GM19463 (cell line): Measurements from ENCODE around the gene CDH16.

Experiments used
- ATAC-seq: cut with Tn5 transposase; IDR thresholded peaks from one replicate; pipeline ENCODE4 v1.9.1; 2021; ENCODE audit warnings: mild to moderate bottlenecking, moderate library complexity; ENCODE audit not compliant: unreplicated experiment

CDH16 gene

DNA sequence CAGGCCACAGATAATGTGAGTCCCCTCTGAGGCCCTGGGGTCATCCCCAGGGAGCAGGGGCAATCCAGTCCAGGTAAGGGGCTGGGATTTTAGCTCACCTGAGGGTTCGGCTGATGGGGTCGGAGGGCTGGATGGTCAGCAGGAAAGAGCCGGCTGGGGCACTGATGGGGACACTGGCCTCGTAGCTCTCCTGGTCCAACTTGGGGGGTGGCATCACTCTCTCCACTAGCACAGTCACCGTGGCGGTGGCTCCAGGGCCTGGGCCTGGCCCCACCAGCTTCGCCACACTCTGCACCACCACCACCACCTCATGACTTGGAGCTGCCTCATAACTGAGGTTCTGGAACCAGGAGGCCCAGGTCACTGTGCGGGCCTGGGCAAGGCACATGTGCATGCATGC, 6.9 kb downstream of the CDH16 start:
- ATAC-seq = no peak

DNA sequence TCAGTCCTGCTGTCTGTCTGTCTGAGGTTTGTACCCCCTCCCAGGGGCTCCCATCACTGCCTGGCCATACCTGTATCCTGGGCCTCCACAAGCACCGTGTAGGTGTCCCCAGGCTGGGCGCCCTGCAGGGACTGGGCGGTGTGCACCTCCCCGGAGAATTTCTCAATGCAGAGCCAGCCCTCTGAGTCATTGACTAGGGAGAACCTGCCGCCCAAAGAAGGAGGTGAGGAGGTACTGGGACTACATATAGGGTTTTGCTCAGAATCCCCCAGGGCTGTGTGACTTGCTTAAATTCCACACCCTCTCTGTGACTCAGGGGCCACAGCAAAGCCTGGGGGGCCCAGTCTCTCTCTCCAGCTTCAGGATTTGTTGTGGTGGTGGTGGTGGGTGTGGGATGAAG, 7.6 kb downstream of the CDH16 start:
- ATAC-seq = no peak

DNA sequence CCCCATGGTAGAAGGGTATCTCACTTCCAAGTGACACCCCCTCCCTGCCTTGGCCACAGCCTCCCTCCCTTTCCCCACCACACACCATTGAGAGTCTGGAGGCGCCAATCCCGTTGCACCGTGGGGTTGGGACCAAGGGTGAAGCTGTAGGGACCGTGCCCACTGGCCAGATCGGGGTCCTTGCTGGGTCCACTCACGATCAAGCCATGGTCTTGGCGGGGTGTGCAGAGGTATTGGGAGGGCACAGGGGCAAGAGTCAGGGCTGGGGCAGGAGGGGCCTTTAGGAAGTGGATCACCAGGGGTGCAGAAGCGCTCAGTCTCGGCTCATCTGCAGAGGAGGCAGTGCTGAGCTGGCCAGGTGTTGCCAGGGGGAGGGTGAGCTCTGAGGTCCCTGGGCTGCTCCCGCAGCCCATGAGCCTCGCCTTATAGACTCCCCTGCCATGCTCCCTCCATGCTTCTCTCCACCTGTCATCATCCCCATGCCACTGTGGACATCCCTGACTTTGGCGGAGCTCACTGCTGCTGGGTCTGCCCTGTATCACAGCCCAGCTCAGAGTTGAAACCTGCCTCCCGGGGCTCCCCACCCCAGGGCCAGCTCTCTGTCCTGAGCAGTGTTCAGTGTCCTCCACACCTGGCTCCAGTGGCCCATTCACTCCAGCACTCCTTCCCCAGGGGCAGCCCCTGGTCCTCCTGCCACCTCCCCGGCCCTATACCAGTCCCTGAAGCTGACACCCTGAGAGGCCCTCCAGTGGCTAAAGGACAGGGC, 8.3 kb downstream of the CDH16 start:
- ATAC-seq = no peak

DNA sequence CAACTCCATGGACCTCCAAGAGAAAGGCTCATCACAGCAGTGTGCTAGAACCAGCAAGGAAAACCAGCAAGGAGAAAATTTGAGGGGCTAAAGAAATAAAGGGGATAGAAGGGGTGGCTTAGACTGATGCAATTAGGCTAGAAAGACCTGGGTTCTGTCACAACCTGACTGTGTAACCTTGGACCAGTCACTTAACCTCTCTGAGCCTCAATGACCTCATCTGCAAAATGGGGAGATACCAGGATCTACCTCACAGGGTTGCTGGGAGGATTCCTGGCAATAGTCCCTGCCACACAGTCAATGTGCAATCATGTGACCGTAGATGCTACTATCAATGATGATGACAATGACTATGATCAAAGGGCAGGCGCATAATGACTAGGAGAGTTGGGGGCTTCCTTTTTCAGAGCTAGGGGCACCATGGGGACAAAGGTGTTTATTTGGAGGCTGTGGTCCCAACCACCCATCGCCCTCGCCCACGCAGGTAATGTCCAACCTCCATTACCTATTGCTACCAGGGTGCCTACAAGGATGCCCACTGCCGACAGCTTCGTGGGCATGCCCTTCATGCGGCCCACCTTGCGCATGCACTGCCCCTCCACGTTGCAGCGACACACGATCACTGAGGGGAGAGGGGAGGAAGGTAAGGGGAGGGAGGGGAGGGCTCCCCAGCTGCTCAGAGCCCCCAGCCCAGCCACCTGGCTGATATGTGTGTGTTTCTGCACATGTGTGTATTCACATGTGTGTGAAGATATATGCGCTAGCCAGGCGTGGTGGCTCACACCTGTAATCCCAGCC, 9.7 kb downstream of the CDH16 start:
- no peak for ATAC-seq

DNA sequence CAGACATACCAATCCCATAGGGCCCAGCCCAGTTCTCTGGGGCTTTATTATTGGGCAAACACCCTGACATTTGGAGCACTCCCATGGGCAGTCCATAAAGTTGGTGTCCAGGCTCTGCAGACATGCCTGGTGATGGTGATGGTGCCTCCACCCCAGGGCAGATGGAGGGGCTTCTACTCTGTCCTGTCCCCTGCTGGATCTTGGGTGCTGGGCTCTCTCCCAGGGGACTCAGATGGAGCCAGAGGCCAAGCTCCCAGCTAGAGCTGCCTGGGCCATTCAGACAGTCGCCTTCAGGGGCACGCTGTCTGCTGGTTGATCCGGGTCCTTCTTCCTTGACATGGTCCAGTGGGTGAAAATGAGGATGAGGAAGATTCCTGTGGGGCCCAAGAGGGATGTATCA, 10.6 kb downstream of the CDH16 start:
- no peak for ATAC-seq

DNA sequence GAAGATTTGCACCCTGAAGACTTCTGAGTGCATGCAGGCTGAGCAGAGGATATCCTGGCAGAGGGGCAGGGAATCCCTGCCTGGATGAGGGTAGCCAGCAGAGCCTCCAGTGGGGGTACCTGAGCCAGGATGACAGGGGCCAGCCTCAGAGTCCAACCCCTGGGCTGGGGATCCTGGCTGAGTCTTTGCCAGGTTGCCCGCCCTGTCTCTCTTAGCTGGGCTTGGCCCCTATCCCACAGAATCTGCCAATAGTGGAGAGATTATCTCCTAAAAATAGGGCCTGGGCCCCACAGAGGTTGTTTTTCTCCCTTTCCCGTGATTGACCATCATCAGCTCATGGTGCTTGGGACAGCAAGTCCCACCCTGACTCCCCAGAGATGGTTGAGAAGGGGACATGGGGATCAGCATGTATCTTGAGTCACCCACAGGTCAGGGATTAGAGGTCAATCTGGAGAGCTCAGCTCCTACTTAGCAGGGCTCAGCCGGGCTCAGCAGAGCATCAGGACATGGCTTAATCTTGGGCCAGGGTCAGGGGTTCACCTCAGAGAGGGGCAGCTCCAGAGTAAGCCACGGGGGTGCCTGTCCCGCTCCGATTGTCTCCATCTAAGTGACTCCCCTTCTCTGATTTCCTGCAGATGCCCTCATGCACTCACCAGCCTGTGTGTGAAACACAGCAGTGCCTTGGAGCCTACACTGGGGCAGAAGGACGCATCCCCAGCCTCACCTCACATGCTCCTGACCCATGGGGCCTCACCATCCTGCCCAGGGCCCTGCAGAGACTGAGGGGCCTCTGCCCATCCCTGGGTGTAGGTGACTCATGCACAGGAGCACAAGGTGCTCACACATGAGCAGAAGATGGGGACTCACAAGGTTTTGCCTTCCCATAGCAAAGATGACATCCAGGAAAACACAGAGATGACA, 11.5 kb downstream of the CDH16 start:
- no peak for ATAC-seq

DNA sequence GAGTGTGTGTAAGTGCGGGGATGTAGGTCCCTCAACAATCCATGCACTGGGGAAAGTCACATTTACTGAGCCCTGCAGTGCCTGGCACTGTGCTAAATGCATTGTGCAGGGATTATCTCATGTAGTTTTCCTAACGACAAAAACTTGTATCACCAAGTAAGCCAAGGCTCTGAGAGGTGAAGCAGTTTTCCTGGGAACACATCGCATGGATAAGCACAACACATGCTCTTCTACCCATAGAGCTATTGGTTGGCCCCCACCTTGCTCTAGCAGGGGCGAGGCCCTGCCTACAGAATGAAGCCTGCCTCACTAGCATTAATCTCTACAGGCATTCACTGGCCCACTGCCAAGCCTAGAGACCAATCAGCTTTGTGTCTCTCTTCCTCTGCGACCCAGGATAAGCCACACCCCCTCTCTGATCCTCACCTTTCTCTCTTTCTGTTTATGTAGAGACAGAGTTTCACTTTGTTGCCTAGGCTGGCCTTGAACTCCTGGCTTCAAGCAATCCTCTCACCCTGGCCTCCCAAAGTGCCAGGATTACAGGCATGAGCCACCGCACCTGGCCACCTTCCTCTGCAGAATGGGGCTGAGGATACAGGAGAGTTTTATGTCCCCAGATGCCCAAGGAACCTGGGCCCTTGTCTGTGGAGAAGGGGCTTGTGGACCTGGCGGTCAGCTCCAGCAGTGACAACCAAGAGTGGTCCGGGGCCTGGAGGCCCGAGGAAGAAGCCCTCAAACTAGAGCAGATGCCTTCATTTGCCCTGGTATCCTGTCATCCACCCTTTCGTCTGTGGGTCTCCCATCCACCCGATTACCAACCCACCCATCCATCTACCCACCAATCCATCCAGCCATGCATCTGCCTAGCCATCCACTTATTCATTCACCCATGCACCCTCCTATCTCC, 12.8 kb downstream of the CDH16 start:
- ATAC-seq = no peak

DNA sequence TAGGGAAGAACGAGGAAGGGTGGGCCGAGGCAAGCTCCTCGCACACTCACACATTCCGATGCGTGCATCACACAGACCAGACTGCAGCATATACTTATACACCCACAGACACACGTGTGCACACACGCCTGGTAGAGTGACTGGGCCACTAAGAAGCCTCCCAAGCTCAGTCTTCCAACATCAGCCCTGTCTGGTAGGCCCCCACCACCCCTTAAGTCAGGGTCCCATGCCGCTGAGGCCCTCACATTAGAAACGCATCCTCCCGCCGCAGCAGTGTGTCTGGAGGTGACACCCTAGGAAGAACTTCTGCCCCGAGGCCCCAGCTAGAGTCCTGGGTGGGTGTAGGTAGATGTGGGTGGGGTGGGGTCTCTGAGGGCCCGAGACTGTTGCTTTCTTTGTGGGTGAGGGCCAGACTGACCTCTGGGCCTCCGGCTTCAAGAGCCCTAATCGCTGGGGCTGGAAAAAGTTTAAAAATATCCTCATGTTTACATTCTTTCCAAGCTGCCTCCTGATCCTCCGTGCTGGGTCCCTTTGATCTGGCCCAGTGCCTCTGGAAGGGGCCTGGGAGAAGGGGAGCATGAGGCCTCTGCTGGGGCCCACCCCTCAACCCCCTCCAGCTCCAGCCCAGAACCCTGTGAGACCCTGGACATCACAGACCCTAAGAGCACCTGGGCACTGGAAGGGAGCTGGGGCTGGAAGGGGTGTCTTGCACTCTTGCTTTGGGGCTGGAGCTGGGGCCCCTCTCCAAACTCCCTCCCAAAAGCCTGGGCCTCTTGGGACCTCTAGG, 13.6 kb downstream of the CDH16 start:
- no peak for ATAC-seq

DNA sequence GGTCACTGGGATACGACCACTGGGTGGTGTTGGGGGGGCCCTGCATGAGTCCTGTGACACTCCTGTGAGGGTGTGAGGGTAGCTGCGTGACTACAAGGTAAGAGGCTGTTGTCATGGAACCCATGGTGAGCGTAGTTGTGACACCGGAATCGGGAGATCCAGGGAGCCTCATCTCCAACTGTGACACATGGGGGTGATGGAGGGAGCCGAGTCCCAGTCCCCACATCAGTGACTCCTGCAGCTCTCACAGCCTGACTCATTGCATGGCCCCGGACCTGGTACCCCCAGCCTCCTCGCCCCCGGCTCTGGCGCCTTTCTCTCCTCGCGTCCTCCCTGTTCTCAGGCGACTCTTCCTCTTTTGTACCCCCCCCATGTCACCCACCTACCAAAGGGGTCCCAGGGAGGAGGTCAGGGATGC, 14.2 kb downstream of the CDH16 start:
- no peak for ATAC-seq

DNA sequence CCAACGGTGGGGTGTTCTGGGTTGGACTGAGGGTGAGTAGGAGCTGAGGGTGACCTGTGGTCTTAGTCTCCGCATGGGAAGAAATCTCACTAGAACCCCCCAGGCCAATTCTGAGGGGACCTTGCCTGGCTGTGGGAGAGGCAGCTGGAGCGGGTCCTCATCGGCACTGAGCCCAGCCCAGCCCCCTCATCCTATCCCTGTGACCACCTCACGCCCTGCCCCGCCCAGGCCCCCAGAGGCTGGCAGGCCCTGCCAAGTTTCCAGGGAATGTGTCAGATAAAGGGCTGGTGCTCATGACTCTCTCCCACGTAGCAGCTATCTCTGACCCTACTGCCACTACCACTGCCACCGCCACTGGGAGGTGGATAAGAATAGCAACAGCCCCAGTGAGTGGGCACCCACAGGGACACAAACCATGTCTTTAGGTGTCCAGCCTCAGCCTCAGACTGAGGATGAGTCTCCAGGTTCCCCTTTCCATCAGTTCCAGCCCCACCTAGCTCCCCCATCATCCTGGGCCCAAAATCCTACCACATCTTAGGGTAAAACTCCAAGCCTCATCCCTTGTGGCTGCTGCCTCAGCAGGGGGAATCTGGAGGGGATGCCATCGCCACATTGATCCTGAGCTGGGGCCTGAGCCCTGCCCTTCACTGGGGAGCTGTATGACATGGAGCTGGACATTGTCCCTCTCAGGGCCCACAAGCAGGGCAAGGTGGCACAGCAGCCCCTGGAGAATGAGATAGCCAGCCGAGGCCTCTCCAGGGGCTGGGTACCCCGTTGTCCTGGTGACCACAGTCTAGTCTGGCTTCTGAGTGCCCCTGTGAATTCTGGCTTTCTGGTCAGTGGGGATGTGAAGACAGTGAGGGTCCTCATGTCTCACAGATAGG, 14.9 kb downstream of the CDH16 start:
- no peak for ATAC-seq

DNA sequence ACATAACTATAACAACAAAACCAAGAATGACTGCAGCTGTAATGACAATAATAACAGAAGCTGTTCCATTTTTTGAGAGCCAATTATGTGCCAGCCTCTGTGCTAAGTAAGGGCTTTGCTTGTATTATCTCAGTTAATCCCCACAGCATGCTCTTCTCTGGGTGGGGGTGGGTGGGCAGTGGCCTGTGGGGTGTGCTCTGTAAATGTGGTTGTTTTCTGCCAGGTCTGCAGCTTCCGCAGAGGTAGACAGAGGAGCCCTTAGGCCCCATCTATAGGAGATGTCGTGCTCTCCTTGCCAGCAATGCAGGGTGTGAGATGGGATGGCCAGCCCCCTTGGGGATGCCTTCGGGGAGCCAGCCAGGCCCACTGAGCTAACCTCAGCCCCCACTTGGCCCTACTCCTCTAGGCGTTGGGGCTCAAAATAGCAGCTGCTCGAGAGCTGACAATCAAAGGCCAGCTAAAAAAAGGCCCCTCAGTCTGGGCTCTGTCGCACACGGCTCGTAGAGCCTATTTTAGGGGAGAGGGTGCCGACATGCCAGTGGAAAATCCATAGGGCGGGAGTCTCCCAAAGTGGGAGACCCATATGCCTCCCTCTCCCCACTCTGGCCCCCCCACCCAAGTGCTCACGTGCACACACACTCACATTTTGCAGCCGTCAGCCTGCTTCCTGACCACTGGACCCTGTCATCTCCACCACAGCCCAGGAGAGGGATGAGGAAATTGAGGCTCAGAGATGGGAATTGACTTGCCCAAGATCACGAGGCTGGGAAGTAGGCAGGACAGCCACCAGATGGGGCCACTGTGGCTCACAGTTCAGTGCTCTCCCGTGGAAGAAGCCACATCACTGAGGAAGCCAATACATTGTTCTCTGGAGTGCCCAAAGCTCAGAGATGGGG, 15.8 kb downstream of the CDH16 start:
- ATAC-seq = no peak

DNA sequence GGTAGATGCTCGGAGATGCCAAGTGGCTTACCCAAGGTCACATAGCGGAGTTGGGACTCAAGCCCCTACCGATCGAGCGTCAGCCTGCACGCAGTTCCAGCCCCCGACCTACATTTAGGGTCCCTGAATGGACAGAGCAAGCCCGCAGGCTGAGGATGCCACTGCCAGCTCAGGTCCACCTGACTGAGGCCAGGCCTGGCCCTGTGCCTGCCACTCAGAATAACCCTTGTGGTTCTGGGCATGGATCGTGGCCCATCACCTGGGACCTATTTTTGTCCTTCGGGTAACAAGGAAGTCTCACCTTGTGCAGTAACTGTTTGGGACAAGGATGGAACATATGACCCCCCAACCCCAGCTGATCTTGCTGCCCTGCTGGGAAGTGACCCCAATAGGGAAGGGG, 17.1 kb downstream of the CDH16 start:
- no peak for ATAC-seq

DNA sequence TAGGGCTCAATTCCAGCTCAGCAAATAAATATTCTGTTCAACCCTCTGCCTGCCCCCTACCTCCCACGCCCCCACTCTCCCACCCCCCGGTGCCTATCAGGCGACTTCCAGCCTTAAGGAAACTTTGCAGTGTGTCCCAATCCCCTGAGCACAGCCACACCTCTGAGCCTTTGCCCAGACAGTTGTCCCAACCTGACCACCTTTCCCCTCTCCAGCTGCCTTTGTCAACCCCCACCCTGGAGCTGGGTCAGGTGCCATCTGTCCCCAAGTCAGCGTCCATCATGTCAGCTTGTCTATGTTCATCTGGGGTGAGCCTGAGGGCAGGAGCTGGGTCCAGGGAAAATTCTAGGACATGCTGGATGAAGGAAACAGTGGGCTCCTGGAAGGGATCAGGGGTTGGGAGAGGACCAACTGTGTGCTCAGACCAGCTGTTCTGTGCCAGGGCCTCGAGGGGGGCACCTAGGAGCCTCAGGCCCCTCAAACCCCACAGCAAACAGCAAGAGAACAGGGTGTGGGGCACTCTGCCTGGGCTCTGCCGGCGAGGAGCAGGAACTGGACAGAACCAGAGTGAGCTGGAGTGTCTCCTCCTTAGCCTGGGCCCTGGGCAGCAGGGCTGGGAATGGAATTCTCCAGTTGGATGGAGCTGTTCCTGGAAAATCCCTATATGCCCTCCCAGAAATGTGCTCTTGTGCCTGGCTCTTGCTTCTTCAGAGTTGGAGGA, 17.8 kb downstream of the CDH16 start:
- ATAC-seq = no peak

DNA sequence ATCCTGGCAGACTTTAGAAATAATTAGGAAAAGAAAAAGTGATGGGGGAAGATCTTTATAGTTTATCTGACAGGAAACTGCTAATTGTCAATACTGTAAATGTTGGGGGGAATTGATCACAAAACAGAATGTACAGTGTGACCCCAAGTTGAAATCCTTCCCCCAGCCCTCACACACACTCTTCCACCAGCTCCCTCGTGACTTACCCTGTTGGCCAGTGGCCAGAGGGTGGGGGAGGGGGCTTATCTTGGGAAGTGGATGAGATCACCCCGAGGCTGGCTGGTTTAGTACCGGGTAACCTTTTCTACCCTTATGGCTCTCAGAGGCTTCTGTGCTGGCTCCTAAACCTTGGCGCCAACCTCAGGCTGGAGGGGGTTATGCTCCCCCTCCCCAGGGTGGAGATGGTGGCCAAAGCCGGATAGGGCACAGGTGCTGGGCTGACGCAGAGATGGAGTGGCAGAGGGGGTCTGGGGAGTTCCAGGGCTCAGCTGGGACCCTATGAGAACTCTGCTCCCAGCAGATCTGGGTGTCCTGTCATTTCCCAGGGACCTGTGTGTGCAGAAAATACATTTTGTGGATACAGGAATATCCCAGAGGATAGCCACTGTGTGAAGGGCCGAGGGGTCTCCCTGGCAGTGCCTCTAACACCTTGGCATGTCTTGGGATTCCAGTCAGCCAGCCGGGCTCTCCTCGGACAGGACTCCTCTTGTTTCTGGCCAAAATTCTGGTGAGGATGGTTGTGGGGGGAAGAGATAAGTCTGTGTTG, 18.6 kb downstream of the CDH16 start:
- ATAC-seq = no peak

DNA sequence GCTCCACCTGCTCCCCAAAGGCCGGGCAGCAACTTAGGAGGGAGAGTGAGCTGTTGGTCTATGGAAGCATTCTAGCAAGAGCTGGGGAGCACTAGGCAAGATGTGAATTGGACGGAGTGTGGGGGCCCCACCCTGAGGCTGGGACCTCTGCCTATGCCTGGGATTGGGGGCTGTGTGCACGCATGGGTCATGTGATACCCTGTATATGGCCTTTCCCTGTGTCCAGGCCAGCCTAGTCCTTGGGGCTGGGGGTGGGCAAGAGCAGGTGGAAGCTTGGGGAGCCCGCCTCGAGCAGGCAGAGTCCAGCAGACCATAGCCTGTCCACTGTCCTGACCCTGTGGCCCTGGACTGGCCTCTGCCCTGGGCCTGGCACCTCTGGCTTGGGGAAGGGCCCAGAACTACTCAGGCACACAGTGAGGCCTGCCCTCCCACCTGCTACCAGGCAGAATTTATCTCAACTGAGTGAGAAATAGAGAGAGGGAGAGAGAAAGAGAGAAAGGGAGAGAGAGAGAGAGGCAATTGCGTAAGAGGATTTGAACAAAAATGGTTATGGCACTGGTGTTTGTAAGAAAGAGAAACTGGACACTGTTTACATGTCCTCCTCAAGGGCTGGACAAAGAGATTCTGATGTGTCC, 19.3 kb downstream of the CDH16 start:
- ATAC-seq = no peak

DNA sequence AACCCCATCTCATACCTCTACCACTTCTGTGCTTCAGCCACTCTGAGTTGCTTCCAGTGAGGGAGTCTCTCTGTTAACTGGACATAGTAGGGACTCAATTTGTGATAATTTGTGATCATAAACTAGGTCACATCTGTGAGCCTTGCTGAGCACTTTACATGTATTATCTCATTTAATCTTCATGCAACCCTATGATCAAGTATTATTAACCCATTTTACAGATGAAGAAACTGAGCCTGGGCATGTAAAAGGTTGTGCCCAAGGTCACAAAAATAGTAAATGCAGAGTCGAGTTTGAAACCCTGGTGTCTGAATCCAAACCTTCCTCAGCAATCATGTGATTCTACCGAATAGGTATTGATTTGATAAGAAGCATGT, 19.8 kb downstream of the CDH16 start:
- ATAC-seq = no peak
